ENCODE results near the gene MRS2.

MRS2 gene

DNA sequence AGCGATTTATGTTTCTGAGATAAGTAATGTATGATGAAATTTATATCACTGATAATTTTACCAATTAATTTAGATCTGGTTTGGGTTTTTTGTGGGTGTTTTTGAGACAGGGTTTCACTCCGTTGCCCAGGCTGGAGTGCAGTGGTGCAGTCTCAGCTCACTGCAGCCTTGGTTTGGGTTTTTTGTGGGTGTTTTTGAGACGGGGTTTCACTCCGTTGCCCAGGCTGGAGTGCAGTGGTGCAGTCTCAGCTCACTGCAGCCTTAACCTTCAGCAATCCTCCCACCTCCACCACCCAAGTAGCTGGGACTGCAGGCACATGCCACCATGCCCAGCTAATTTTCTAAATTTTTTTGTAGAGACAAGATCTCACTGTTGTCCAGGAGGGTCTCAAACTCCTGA is 13.0 kb downstream of the MRS2 start:
- DNase-seq (ENCODE audit: low spot score): no peak
- in situ Hi-C loops (cut with MboI; ENCODE audit: low pct_unique_long_range_greater_than_20kb, low sequenced_read_pairs, unreplicated experiment): no loop called here
- TF ChIP-seq, protein P1, sequence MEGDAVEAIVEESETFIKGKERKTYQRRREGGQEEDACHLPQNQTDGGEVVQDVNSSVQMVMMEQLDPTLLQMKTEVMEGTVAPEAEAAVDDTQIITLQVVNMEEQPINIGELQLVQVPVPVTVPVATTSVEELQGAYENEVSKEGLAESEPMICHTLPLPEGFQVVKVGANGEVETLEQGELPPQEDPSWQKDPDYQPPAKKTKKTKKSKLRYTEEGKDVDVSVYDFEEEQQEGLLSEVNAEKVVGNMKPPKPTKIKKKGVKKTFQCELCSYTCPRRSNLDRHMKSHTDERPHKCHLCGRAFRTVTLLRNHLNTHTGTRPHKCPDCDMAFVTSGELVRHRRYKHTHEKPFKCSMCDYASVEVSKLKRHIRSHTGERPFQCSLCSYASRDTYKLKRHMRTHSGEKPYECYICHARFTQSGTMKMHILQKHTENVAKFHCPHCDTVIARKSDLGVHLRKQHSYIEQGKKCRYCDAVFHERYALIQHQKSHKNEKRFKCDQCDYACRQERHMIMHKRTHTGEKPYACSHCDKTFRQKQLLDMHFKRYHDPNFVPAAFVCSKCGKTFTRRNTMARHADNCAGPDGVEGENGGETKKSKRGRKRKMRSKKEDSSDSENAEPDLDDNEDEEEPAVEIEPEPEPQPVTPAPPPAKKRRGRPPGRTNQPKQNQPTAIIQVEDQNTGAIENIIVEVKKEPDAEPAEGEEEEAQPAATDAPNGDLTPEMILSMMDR (IDR thresholded peaks at IDR 0.05; ENCODE audit: extremely low read depth, insufficient read depth, missing control alignments): no peak

DNA sequence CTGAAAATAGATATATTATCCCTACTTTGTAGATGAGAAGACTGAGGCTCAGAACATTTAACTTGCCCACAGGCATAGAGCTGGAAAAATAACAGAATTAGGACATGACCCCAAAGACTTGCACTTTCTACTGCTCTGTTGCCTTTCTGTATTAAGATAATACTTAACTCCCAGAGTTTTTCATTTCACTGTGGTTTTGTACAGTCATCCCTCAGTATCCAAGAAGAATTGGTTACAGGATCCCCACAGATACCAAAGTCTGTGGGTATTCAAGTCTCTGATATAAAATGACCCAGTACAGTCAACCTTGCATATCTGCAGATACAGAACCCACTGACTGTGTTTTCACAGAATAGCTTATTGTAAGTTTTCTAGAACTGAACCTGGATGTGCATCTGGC is 16.8 kb downstream of the MRS2 start:
- in situ Hi-C loops (cut with MboI; ENCODE audit: low pct_unique_long_range_greater_than_20kb, low sequenced_read_pairs, unreplicated experiment): no loop called here
- TF ChIP-seq, protein P1 (IDR thresholded peaks at IDR 0.05; ENCODE audit: extremely low read depth, insufficient read depth, missing control alignments): no peak
- no peak for DNase-seq (ENCODE audit: low spot score)

DNA sequence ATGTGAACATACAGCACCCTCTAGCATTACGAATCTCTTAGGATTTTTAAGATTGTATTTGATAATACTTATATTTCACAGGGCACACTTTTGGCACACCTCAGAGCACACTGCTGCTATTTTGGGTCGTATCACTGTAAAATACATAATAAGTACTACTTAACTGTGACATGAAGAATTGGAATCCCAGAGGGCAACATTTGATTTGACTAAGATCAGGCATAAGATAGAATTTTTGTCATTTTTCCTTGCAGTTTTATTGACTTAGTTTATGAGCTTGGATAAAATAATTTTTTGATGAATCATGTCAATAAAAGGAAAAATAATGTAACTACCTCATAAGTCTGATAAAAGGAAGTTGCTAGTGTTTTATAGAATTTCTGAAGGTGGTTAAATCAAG is 22.4 kb downstream of the MRS2 start:
- TF ChIP-seq, protein P1 (IDR thresholded peaks at IDR 0.05; ENCODE audit: extremely low read depth, insufficient read depth, missing control alignments): no peak
- in situ Hi-C loops (cut with MboI; ENCODE audit: low pct_unique_long_range_greater_than_20kb, low sequenced_read_pairs, unreplicated experiment): loop anchor here (25.0 kb wide), 1 partner anchor 262 kb away; no protein-coding TSS in a partner anchor
- DNase-seq (ENCODE audit: low spot score): no peak

DNA sequence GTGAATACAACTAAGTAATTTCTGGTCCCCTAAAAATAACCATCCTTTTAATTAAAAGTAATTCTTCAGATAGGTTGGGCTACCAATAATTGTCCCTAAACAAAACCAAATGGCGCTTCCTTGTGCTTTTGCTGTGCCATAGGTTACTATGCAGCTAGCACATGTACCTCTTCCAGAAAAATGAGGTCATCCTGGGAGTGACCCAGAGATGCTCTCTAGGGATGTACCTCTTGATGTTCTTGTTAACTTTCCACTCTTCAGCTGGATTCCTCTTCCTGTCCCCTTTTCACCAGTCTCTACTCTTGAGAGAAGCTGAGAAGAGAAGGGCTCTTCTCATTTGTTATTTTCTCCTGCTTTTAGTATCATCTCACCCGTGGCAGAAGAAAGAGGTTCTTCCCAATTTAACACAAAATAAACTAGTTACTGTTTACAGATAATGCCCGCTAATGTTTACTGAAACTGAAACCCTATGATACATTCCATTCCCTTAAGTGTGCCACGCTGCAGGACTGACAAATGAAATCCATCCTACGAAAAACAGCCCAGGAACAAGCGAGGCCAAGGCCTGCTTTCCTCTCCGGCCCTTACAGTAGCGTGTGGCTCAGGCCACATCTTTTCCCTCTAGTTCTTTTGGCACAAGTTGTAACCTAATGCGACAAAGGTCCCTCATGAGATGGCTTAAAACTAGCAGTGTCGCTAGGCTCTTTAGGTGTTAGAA is 24.2 kb downstream of the MRS2 start:
- TF ChIP-seq, protein P1 (IDR thresholded peaks at IDR 0.05; ENCODE audit: extremely low read depth, insufficient read depth, missing control alignments): no peak
- in situ Hi-C loops (cut with MboI; ENCODE audit: low pct_unique_long_range_greater_than_20kb, low sequenced_read_pairs, unreplicated experiment): loop anchor here (25.0 kb wide), 1 partner anchor 260 kb away; no protein-coding TSS in a partner anchor
- no peak for DNase-seq (ENCODE audit: low spot score)

DNA sequence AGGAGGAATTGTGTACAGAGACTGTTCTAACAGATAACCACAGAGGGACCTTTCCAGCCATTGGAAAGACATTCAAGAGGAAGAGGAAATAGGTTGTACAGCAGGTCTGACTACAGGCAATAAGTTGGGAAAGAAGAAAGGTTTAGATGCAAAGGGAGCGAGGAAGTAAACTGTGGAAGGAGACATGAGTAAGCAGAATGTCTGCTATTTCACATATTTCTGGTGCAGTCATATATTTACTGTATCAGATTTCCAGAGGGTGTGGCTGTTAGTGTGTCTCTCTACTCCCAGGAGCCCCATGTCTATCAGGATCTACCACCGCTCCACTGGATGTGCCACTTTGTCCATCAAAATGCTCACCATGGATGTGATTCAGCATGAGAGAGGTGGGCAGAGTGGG is 25.9 kb downstream of the MRS2 start:
- TF ChIP-seq, protein P1 (IDR thresholded peaks at IDR 0.05; ENCODE audit: extremely low read depth, insufficient read depth, missing control alignments): no peak
- no peak for DNase-seq (ENCODE audit: low spot score)
- in situ Hi-C loops (cut with MboI; ENCODE audit: low pct_unique_long_range_greater_than_20kb, low sequenced_read_pairs, unreplicated experiment): loop anchor here (25.0 kb wide), 1 partner anchor 259 kb away; no protein-coding TSS in a partner anchor

DNA sequence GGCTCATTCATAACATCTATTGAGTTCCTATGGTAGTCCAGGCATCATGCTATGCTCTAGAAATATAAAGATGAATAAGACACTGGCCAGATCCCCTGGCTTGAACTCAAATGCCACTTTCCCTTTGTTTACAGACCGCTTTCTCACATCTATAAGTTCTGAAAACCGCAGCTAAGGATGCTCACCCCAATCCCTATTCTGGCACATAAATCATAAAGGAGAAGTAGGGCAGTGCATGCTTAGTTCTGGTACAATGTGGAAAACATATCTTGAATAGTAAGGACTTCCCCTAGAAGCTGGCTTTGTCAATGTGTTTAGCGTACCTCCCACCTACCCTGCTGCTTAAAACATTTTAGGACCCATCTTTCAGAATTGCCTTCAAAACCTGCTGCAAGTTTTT is 26.4 kb downstream of the MRS2 start:
- TF ChIP-seq, protein P1 (IDR thresholded peaks at IDR 0.05; ENCODE audit: extremely low read depth, insufficient read depth, missing control alignments): no peak
- in situ Hi-C loops (cut with MboI; ENCODE audit: low pct_unique_long_range_greater_than_20kb, low sequenced_read_pairs, unreplicated experiment): loop anchor here (25.0 kb wide), 1 partner anchor 258 kb away; no protein-coding TSS in a partner anchor
- DNase-seq (ENCODE audit: low spot score): no peak
